Body of pancreas (tissue), 4 donors: ENCODE data around the gene ELOVL5.

ENCODE experiments used
- CTCF ChIP-seq, 7 experiments: fragments of 450-650 bp in 4 of 7; fragments of 200-600 bp in 3 of 7; sonication (generic) in 3 of 7; IDR thresholded peaks; one replicate each; pipeline ENCODE4 v1.5.1; 2016 to 2019; ENCODE audit warnings: antibody characterized with exemption in 7 of 7
- POLR2A ChIP-seq, 3 donors: fragments of 450-650 bp; IDR thresholded peaks; one replicate each; pipeline ENCODE4 v1.6.1; 2016; ENCODE audit warnings: antibody characterized with exemption in 3 of 3, mild to moderate bottlenecking in 2 of 3

DNA sequence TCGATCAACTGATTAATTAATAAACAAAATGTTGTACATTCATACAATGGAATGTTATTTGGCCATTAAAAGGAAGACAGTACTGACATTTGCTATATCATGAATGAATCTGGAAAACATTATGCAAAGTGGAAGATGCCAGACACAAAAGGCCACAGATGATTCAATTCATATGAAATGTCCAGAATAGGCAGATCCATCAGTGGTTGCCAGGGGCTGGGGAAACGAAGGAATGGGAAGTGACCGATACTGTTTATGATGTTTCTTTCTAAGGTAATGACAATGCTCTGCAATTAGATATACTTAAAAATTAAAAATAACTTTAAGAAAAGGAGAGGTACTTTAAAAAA, 37.2 kb downstream of the ELOVL5 start:
- no peak for TF ChIP-seq POLR2A (IDR thresholded peaks at IDR 0.05)
- no peak for TF ChIP-seq CTCF (IDR thresholded peaks at IDR 0.05)
